Measurements from ENCODE around the gene PHLDB1.

PHLDB1 gene

GRCh38 chr11:118623269-118623655 is 15.8 kb downstream of the PHLDB1 start:
- Histone ChIP-seq H3K9me3 (ENCODE audit: control insufficient read depth, low read length) (no peaks in the 10 kb centered on the region), H3K27ac (ENCODE audit: low read depth, low read length, severe bottlenecking) (no peak overlapping the region), H3K4me3 (ENCODE audit: extremely low read depth, insufficient read depth, low read length, poor library complexity, severe bottlenecking) (peak overlapping the region; percentile 64), H3K4me1 (ENCODE audit: control insufficient read depth, insufficient read depth, low read length, poor library complexity, severe bottlenecking) (peaks cover 44% of the 10 kb centered on the region), H3K36me3 (ENCODE audit: control insufficient read depth, insufficient read depth, low read length) (peaks cover 51% of the 10 kb centered on the region)
- 96 to 100% methylated on average over 3 of the region's 4 CpGs for WGBS, 2 experiments (ENCODE audit: insufficient coverage in 2 of 2)

- 94 to 96% methylated on average over 5 of the region's 6 CpGs for WGBS, 2 experiments (ENCODE audit: insufficient coverage in 2 of 2)
- H3K4me1 ChIP-seq (ENCODE audit: control insufficient read depth, insufficient read depth, low read length, poor library complexity, severe bottlenecking), result peaks cover 25% of the 10 kb centered on the region
- H3K4me3 ChIP-seq (ENCODE audit: extremely low read depth, insufficient read depth, low read length, poor library complexity, severe bottlenecking), result no peak overlapping the region
- H3K36me3 ChIP-seq (ENCODE audit: control insufficient read depth, insufficient read depth, low read length), result peaks cover 65% of the 10 kb centered on the region
- no peak overlapping the region for H3K27ac ChIP-seq (ENCODE audit: low read depth, low read length, severe bottlenecking)
- no peaks in the 10 kb centered on the region for H3K9me3 ChIP-seq (ENCODE audit: control insufficient read depth, low read length)
Observed at GRCh38 chr11:118625036-118625690, 17.7 kb downstream of the PHLDB1 start.

- WGBS, 2 experiments (ENCODE audit: insufficient coverage in 2 of 2), result 67 to 77% methylated on average over 1 of the region's 2 CpGs
- Histone ChIP-seq H3K36me3 (ENCODE audit: control insufficient read depth, insufficient read depth, low read length) (peaks cover 69% of the 10 kb centered on the region), H3K4me3 (ENCODE audit: extremely low read depth, insufficient read depth, low read length, poor library complexity, severe bottlenecking) (no peak overlapping the region)
Observed at GRCh38 chr11:118625976-118626375, 18.6 kb downstream of the PHLDB1 start.

GRCh38 chr11:118627566-118627965 is 20.2 kb downstream of the PHLDB1 start:
- Histone ChIP-seq H3K27ac (ENCODE audit: low read depth, low read length, severe bottlenecking) (no peak overlapping the region), H3K4me1 (ENCODE audit: control insufficient read depth, insufficient read depth, low read length, poor library complexity, severe bottlenecking) (peaks cover 14% of the 10 kb centered on the region), H3K36me3 (ENCODE audit: control insufficient read depth, insufficient read depth, low read length) (peaks cover 85% of the 10 kb centered on the region), H3K9me3 (ENCODE audit: control insufficient read depth, low read length) (no peaks in the 10 kb centered on the region), H3K4me3 (ENCODE audit: extremely low read depth, insufficient read depth, low read length, poor library complexity, severe bottlenecking) (no peak overlapping the region)
- whole genome bisulfite sequencing, 2 experiments (ENCODE audit: insufficient coverage in 2 of 2), result 93 to 94% methylated on average over 8 to 9 of the region's 10 CpGs

More at GRCh38 chr11:118625976-118626375, 18.6 kb downstream of the PHLDB1 start:
- no peak overlapping the region for H3K27ac ChIP-seq (ENCODE audit: low read depth, low read length, severe bottlenecking)
- H3K4me1 ChIP-seq (ENCODE audit: control insufficient read depth, insufficient read depth, low read length, poor library complexity, severe bottlenecking), result peaks cover 18% of the 10 kb centered on the region
- H3K9me3 ChIP-seq (ENCODE audit: control insufficient read depth, low read length), result no peaks in the 10 kb centered on the region

DNA sequence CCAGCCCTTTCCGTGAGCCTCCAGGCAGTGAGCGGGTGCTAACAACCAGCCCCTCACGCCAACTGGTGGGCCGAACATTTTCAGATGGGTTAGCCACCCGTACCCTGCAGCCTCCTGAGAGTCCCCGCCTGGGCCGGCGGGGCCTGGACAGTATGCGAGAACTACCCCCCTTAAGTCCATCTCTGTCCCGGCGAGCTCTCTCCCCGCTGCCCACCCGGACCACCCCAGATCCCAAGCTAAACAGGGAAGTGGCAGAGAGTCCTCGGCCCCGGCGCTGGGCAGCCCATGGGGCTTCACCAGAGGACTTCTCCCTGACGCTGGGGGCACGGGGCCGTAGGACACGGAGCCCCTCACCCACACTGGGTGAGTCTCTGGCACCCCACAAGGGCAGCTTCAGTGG is 20.6 kb downstream of the PHLDB1 start:
- WGBS, 2 experiments (ENCODE audit: insufficient coverage in 2 of 2), result 96 to 97% methylated on average over 15 to 16 of the region's 20 CpGs
- Histone ChIP-seq H3K27ac (ENCODE audit: low read depth, low read length, severe bottlenecking) (no peak overlapping the region), H3K4me1 (ENCODE audit: control insufficient read depth, insufficient read depth, low read length, poor library complexity, severe bottlenecking) (peaks cover 13% of the 10 kb centered on the region), H3K4me3 (ENCODE audit: extremely low read depth, insufficient read depth, low read length, poor library complexity, severe bottlenecking) (no peak overlapping the region), H3K9me3 (ENCODE audit: control insufficient read depth, low read length) (no peaks in the 10 kb centered on the region), H3K36me3 (ENCODE audit: control insufficient read depth, insufficient read depth, low read length) (peaks cover 89% of the 10 kb centered on the region)

- no peaks in the 10 kb centered on the region for H3K9me3 ChIP-seq (ENCODE audit: control insufficient read depth, low read length)
- peaks cover 92% of the 10 kb centered on the region for H3K36me3 ChIP-seq (ENCODE audit: control insufficient read depth, insufficient read depth, low read length)
- no peak overlapping the region for H3K27ac ChIP-seq (ENCODE audit: low read depth, low read length, severe bottlenecking)
- WGBS, 2 experiments (ENCODE audit: insufficient coverage in 2 of 2), result 95 to 97% methylated on average over 10 to 12 of the region's 13 CpGs
- H3K4me1 ChIP-seq (ENCODE audit: control insufficient read depth, insufficient read depth, low read length, poor library complexity, severe bottlenecking), result peaks cover 14% of the 10 kb centered on the region
- no peak overlapping the region for H3K4me3 ChIP-seq (ENCODE audit: extremely low read depth, insufficient read depth, low read length, poor library complexity, severe bottlenecking)
Observed at GRCh38 chr11:118628432-118628831, 21.0 kb downstream of the PHLDB1 start.

DNA sequence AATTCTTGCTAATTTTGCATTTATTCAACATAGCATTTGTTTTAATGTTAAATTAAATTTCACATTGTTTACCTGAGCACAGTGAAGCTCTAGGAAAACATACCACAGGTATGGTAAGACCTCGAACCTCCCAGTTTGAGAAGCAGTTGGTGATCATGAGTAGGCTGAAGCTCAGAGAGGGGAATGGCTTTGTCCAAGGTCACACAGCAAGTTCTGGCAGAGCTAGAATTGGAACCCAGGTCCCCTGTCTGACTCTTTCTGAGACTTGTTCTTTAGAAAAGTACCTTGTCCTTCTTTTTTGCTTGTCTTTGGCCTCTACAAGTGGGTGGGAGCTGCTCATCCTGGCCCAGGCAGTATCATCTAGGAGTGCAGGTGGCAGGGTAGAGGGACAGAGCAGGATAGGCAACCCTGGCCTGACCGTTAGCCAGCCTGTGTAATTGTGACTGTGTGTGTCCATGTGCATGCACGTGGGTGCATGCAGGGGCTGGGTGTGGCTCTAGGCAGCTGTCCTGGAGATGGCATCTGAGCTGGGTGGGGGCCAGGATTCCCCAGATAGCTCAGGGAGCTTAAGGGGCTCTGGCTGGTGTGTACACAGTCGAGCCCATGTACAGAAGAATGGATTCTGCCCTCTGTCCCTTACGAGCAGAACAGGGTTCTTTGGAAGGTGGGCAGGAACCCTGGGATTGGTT is 21.6 kb downstream of the PHLDB1 start:
- Histone ChIP-seq H3K4me1 (ENCODE audit: control insufficient read depth, insufficient read depth, low read length, poor library complexity, severe bottlenecking) (peaks cover 20% of the 10 kb centered on the region), H3K9me3 (ENCODE audit: control insufficient read depth, low read length) (no peaks in the 10 kb centered on the region), H3K27ac (ENCODE audit: low read depth, low read length, severe bottlenecking) (no peak overlapping the region), H3K36me3 (ENCODE audit: control insufficient read depth, insufficient read depth, low read length) (peaks cover 94% of the 10 kb centered on the region), H3K4me3 (ENCODE audit: extremely low read depth, insufficient read depth, low read length, poor library complexity, severe bottlenecking) (no peak overlapping the region)
- 92 to 95% methylated on average over 4 to 5 of the region's 5 CpGs for WGBS, 2 experiments (ENCODE audit: insufficient coverage in 2 of 2)

DNA sequence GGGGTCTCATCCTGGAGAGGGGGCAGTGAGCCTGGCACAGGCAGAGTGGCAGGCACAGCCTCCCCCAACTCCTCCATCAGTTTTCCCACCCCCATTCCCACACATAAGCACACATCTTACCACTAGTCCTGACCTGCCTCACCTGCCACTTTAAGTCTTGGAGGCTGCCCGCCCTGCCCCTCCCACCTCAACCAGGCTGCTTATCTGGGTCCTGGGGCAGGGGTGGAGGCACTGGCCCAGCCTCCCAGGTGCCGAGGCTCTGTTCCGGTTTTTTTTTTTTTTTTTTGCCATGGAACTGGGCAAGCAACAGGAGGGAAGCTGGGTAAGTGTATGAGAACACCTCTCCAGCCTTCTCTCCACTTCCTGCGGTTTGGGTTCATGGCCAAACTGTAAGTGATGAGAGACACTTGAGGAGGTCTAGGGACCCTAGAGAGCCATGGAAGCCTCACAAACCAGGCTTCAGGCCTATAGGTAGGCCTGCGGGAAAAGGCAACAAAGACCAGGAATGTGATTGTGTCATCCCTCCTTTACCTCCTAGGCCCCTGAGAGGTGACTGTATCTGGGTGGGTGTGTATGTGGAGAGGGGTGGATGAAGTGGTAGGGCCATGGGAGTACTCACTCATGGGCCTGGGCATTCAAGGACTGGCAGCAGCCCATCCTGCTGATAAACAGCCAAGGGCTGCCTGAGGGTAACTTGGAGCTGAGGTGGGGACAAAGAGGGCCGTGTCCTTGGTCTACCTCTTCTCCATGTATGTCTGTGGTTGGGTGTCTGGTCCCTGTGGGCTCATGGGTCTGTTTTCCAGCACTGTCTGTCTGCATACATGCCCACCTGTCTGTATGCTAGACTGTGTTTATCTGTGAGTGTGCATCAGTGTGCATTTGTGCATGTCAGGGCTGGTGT is 22.6 kb downstream of the PHLDB1 start:
- Histone ChIP-seq H3K9me3 (ENCODE audit: control insufficient read depth, low read length) (no peaks in the 10 kb centered on the region), H3K36me3 (ENCODE audit: control insufficient read depth, insufficient read depth, low read length) (peaks cover 88% of the 10 kb centered on the region), H3K27ac (ENCODE audit: low read depth, low read length, severe bottlenecking) (no peak overlapping the region), H3K4me1 (ENCODE audit: control insufficient read depth, insufficient read depth, low read length, poor library complexity, severe bottlenecking) (peaks cover 23% of the 10 kb centered on the region), H3K4me3 (ENCODE audit: extremely low read depth, insufficient read depth, low read length, poor library complexity, severe bottlenecking) (no peak overlapping the region)
- 93 to 94% methylated on average over 2 of the region's 6 CpGs for WGBS, 2 experiments (ENCODE audit: insufficient coverage in 2 of 2)

DNA sequence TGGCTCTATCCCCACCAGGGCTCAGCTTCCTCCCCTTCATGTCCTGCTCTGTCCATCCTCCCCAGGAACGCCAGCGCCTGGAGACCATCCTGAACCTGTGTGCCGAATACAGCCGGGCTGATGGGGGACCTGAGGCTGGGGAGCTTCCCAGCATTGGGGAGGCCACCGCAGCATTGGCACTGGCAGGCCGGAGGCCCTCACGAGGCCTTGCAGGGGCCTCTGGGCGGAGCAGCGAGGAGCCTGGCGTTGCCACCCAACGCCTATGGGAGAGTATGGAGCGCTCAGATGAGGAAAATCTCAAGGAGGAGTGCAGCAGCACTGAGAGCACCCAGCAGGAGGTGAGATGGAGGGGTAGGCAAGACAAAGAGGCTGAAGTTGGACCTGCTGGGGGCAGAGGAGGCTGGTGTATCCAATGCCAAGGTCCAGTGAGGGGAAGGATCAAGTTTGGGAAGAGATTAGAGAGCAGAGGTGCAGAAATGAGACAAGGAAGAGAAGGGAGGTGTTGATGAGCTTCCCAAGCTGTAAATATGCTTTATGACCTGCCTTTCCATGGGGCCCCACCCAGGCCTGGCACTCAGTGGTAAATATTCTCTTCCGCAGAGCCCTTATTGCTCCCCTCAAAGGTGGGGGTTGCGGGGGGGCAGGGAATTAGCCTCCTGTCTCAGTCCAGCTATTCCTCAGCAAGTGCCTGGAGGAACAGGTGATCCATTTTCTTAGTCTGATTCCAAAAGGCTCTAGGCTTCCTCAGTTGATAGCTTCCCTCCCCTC is 23.9 kb downstream of the PHLDB1 start:
- no peak overlapping the region for H3K27ac ChIP-seq (ENCODE audit: low read depth, low read length, severe bottlenecking)
- no peaks in the 10 kb centered on the region for H3K9me3 ChIP-seq (ENCODE audit: control insufficient read depth, low read length)
- 96 to 99% methylated on average over 12 of the region's 14 CpGs for WGBS, 2 experiments (ENCODE audit: insufficient coverage in 2 of 2)
- no peak overlapping the region for H3K4me3 ChIP-seq (ENCODE audit: extremely low read depth, insufficient read depth, low read length, poor library complexity, severe bottlenecking)
- peaks cover 90% of the 10 kb centered on the region for H3K36me3 ChIP-seq (ENCODE audit: control insufficient read depth, insufficient read depth, low read length)
- peaks cover 23% of the 10 kb centered on the region for H3K4me1 ChIP-seq (ENCODE audit: control insufficient read depth, insufficient read depth, low read length, poor library complexity, severe bottlenecking)

All from mesodermal cell (in vitro differentiated cells).